Vagina (tissue), 2 donors: ENCODE results near the gene VPS35L.
A peak's percentile ranks its signal among the peaks of the same experiment; 100 is the strongest.

Experiments
- CTCF ChIP-seq, 3 experiments: fragments of 450-650 bp in 2 of 3; fragments of 200-600 bp in 1 of 3; sonication (generic) in 1 of 3; IDR thresholded peaks; one replicate each; pipeline ENCODE4 v1.5.1; 2017 to 2019; ENCODE audit warnings: antibody characterized with exemption in 3 of 3, mild to moderate bottlenecking in 2 of 3, moderate library complexity in 2 of 3
- POLR2A ChIP-seq, 2 donors: fragments of 450-650 bp; IDR thresholded peaks; one replicate each; pipeline ENCODE4 v1.6.1; 2017; ENCODE audit warnings: antibody characterized with exemption in 2 of 2, mild to moderate bottlenecking in 2 of 2, moderate library complexity in 2 of 2
- POLR2AphosphoS5 ChIP-seq, 2 donors: sonication (generic); formaldehyde crosslinking; IDR thresholded peaks; one replicate each; pipeline ENCODE4 v1.9.0; 2017; ENCODE audit warnings: antibody characterized with exemption in 2 of 2, mild to moderate bottlenecking in 2 of 2, low read depth in 1 of 2; ENCODE audit not compliant: insufficient read depth in 1 of 2

- no peak for TF ChIP-seq CTCF (IDR thresholded peaks at IDR 0.05)
- TF ChIP-seq POLR2A (IDR thresholded peaks at IDR 0.05), result no peak
- peak in 1 of 2 donors; percentile 21 for TF ChIP-seq POLR2AphosphoS5 (IDR thresholded peaks at IDR 0.05; ENCODE audit: insufficient read depth in 1 of 2, low read depth in 1 of 2)
These were observed 144.8 kb downstream of the VPS35L start for GRCh38 chr16:19700319-19700781.
